HepG2 (cell line): ENCODE data around the gene MCEE. TPM values are rescaled to one million over a fixed set of nuclear protein-coding genes. Genes with fewer than 3 reads are reported as not detected.
"Not testable (repeated sequence)": the region's sequence is repeated elsewhere in the genome, so short reads cannot be mapped to it uniquely, and the experiment has no call there.

ENCODE experiments used
- ATAC-seq: fragments of 200-7000 bp; cut with Tn5 transposase; 3 replicates; pipeline ENCODE4 v1.9.1; 2020; ENCODE audit warnings: mild to moderate bottlenecking, moderate library complexity
- BruUV-seq: library from RNA; stranded (reverse); fragments of 400-500 nt; replicated peaks from 2 replicates; lab custom pipeline; 2021; lab: Mats Ljungman, UMichigan
- CTCF ChIA-PET: fragments of 300-600 bp; formaldehyde crosslinking; extraction: SDS; loops from one replicate; lab custom pipeline; 2021; ENCODE audit warnings: low total read pairs, inconsistent platforms, low intra/inter-chr PET ratio; lab: Yijun Ruan, JAX
- POLR2A ChIA-PET: fragments of 350-600 bp; sonication (Branson Sonifier 250); formaldehyde crosslinking; loops from one replicate; lab custom pipeline; 2020; ENCODE audit warnings: antibody characterized with exemption, inconsistent platforms; lab: Yijun Ruan, JAX
- DNase-seq: peaks from one replicate; pipeline ENCODE4 v3.0.0-alpha.2; 2015; ENCODE audit warnings: low spot score
- FAIRE-seq: peaks from 3 replicates; lab custom pipeline; 2011; peaks lifted over from hg19 to GRCh38; lab: Jason Lieb, UNC
- H2AFZ ChIP-seq: one replicate; pipeline ENCODE4 v1.6.1; 2011; ENCODE audit warnings: low read length, inconsistent platforms
- H3K27ac ChIP-seq: fragments of 300-600 bp; 3 replicates; pipeline ENCODE4 v1.8.0; 2011; ENCODE audit warnings: mixed run types, mild to moderate bottlenecking, mixed read lengths, low read length, inconsistent platforms; ENCODE audit not compliant: insufficient read depth; ENCODE audit errors: extremely low read length
- H3K27me3 ChIP-seq, 2 experiments: fragments of 200-600 bp in 1 of 2; 2 replicates in 1 of 2; 3 replicates in 1 of 2; pipeline versions ENCODE4 v1.6.0 to v1.8.0; 2011; ENCODE audit warnings: low read length in 2 of 2, mild to moderate bottlenecking in 2 of 2, moderate library complexity in 2 of 2, inconsistent platforms in 1 of 2; ENCODE audit not compliant: insufficient read depth in 2 of 2, control insufficient read depth in 1 of 2
- H3K36me3 ChIP-seq, 2 experiments: fragments of 200-600 bp in 1 of 2; replicated peaks in 1 of 2; 2 replicates in 1 of 2; 3 replicates in 1 of 2; pipeline versions ENCODE4 v1.5.1 to v1.8.0; 2011; ENCODE audit warnings: low read length in 2 of 2, inconsistent platforms in 1 of 2; ENCODE audit not compliant: insufficient read depth in 2 of 2, control insufficient read depth in 1 of 2
- H3K4me1 ChIP-seq: 2 replicates; pipeline ENCODE4 v1.5.1; 2012; ENCODE audit warnings: low read length, inconsistent platforms; ENCODE audit not compliant: insufficient read depth
- H3K4me2 ChIP-seq: 2 replicates; pipeline ENCODE4 v1.6.0; 2011; ENCODE audit warnings: low read depth, low read length, inconsistent platforms
- H3K4me3 ChIP-seq, 3 experiments: fragments of 200-600 bp in 1 of 3; sonication (generic), shearing (Covaris generic) in 1 of 3; replicated peaks in 1 of 3; 2 replicates each; pipeline ENCODE4 v1.5.1; 2011 to 2016; ENCODE audit warnings: low read length in 3 of 3, inconsistent platforms in 2 of 3, low read depth in 2 of 3, mild to moderate bottlenecking in 2 of 3, control low read depth in 1 of 3, mixed read lengths in 1 of 3; ENCODE audit not compliant: insufficient read depth in 1 of 3
- H3K79me2 ChIP-seq: one replicate; pipeline ENCODE4 v1.6.1; 2011; ENCODE audit warnings: low read length, inconsistent platforms; ENCODE audit not compliant: insufficient read depth
- H3K9ac ChIP-seq: 2 replicates; pipeline ENCODE4 v1.6.0; 2011; ENCODE audit warnings: mild to moderate bottlenecking, low read depth, low read length, inconsistent platforms; ENCODE audit not compliant: insufficient read depth
- H3K9me3 ChIP-seq: 2 replicates; pipeline ENCODE4 v1.5.1; 2012; ENCODE audit warnings: mild to moderate bottlenecking, low read length
- H4K20me1 ChIP-seq: 2 replicates; pipeline ENCODE4 v1.6.0; 2011; ENCODE audit warnings: inconsistent platforms, mild to moderate bottlenecking, low read length, moderate library complexity; ENCODE audit not compliant: insufficient read depth
- WGBS: methylation state at CpG from one replicate; pipeline ENCODE4 v1.1.6; 2017; ENCODE audit warnings: low lambda C conversion rate; 5-methylcytosine and 5-hydroxymethylcytosine counted together
- in situ Hi-C: cut with HindIII; loops from 2 replicates; pipeline ENCODE4 v1.10.0; 2017; ENCODE audit warnings: low pct_unique_long_range_greater_than_20kb; ENCODE audit not compliant: extremely low pct_ligation_motif_present
- intact Hi-C: fragments of 100-400 bp; cut with micrococcal nuclease; formaldehyde crosslinking; loops from one replicate; pipeline ENCODE4 v1.10.0; 2022; ENCODE audit not compliant: unreplicated experiment
- polyA plus RNA-seq, 8 experiments: library from polyadenylated mRNA; depleted of rRNA in 3 of 8; stranded (reverse) in 7 of 8; unstranded in 1 of 8; fragments of >200 nt; fragmentation: Illumina TruSeq in 4 of 8; extraction: Trizol in 4 of 8; gene quantifications; 2 replicates each; pipeline versions ENCODE4 v1.2.1 to v1.2.3, GENCODE V29; 2011 to 2016; ENCODE audit warnings: low read depth in 4 of 8, missing spikeins in 1 of 8, mixed read lengths in 1 of 8; ENCODE audit not compliant: insufficient read depth in 1 of 8
- total RNA-seq, 5 experiments: library from RNA; depleted of rRNA; stranded (reverse); fragments of >200 nt; fragmentation: Illumina TruSeq; extraction: Trizol; gene quantifications; 2 replicates each; pipeline ENCODE4 v1.2.3, GENCODE V29; 2016; ENCODE audit warnings: low read depth in 1 of 5

Gene MCEE
- total and polyA plus RNA-seq, 2 of the 13 experiments (the other 11 are each of a cell fraction or from before 2014, with no cell fraction given), result 32.0 to 66.9 TPM

- H2AFZ ChIP-seq, BruUV-seq, intact Hi-C loops, CTCF ChIA-PET, H3K9me3 ChIP-seq, ATAC-seq, H3K36me3 ChIP-seq, H3K79me2 ChIP-seq, in situ Hi-C loops, H4K20me1 ChIP-seq, FAIRE-seq, H3K9ac ChIP-seq, DNase-seq, H3K4me3 ChIP-seq, H3K4me1 ChIP-seq, H3K27ac ChIP-seq: not testable (repeated sequence)
- POLR2A ChIA-PET, result interaction anchor here (0.8 kb wide), 1 partner anchor 15 kb away, joined by 3 read pairs; the partner anchor contains the start of gene NAGK
- Histone ChIP-seq H3K27me3 (peaks cover 0 to 15% of the 10 kb centered on the region in 2 experiments; a peak in 2 of 5 replicates), H3K4me2 (peak overlapping the region; percentile 1; the same call in 1 of the 2 replicates)
- WGBS, result 51% methylated on average over 10 of the region's 13 CpGs
These were observed 46.2 kb downstream of the MCEE start for GRCh38 chr2:71083752-71084312.

GRCh38 chr2:71083297-71083696 lies 46.7 kb downstream of the MCEE start:
- peaks cover 0 to 10% of the 10 kb centered on the region in 2 experiments; a peak in 3 of 5 replicates for H3K36me3 ChIP-seq
- H3K9ac ChIP-seq, BruUV-seq, ATAC-seq, CTCF ChIA-PET, intact Hi-C loops, H3K4me2 ChIP-seq, in situ Hi-C loops, DNase-seq, H3K4me3 ChIP-seq, H3K27ac ChIP-seq, H3K4me1 ChIP-seq, H2AFZ ChIP-seq, H3K79me2 ChIP-seq, H4K20me1 ChIP-seq, H3K9me3 ChIP-seq, FAIRE-seq: not testable (repeated sequence)
- peaks cover 0 to 15% of the 10 kb centered on the region in 2 experiments; a peak in 2 of 5 replicates for H3K27me3 ChIP-seq
- WGBS, result no CpG with 5 or more reads among the region's 3 CpGs
- POLR2A ChIA-PET, result interaction anchor here (0.8 kb wide), 1 partner anchor 15 kb away, joined by 3 read pairs; the partner anchor contains the start of gene NAGK
